A549 (cell line): ENCODE data around the gene FUT8. TPM values are rescaled to one million over a fixed set of nuclear protein-coding genes. Genes with fewer than 3 reads are reported as not detected.

ENCODE experiments used
- ATAC-seq, 2 experiments: fragments of 200-7000 bp in 1 of 2; fragments of >200 bp in 1 of 2; cut with Nextera tagmentation in 1 of 2; cut with Tn5 transposase in 1 of 2; 3 replicates each; pipeline versions ENCODE4 v1.8.0 to v1.9.1; 2018 to 2020; ENCODE audit warnings: mild to moderate bottlenecking in 1 of 2, moderate library complexity in 1 of 2
- CTCF ChIA-PET: fragments of 300-600 bp; sonication (Branson Sonifier 250); formaldehyde crosslinking; extraction: SDS; loops from one replicate; lab custom pipeline; 2021; ENCODE audit warnings: antibody characterized with exemption, inconsistent platforms; lab: Yijun Ruan, JAX
- POLR2A ChIA-PET: fragments of 350-600 bp; formaldehyde crosslinking; extraction: SDS; loops from one replicate; lab custom pipeline; 2021; ENCODE audit warnings: antibody characterized with exemption, inconsistent platforms; lab: Yijun Ruan, JAX
- DNase-seq, 2 experiments: peaks; one replicate each; pipeline versions ENCODE4 v3.0.0 to v3.0.0-alpha.2; 2011 to 2016; ENCODE audit warnings: low read depth in 1 of 2, low spot score in 1 of 2
- FAIRE-seq: peaks from 2 replicates; lab custom pipeline; 2011; peaks lifted over from hg19 to GRCh38; lab: Jason Lieb, UNC
- H3K27ac ChIP-seq, 2 experiments: fragments of >200 bp; sonication (Bioruptor Twin); formaldehyde crosslinking; 3 replicates each; pipeline ENCODE4 v1.5.1; 2016 to 2017
- H3K4me1 ChIP-seq: fragments of >200 bp; sonication (Bioruptor Twin); formaldehyde crosslinking; 3 replicates; pipeline ENCODE4 v1.6.1; 2016
- H3K4me2 ChIP-seq: fragments of >200 bp; sonication (Bioruptor Twin); formaldehyde crosslinking; 3 replicates; pipeline ENCODE4 v1.6.1; 2016
- H3K4me3 ChIP-seq: fragments of >200 bp; sonication (Bioruptor Twin); formaldehyde crosslinking; 3 replicates; pipeline ENCODE4 v1.5.1; 2016
- H3K9me3 ChIP-seq: fragments of >200 bp; sonication (Bioruptor Twin); formaldehyde crosslinking; 3 replicates; pipeline ENCODE4 v1.6.1; 2016
- CBX8 ChIP-seq: fragments of 200-600 bp; sonication (generic); IDR thresholded peaks from 2 replicates; pipeline ENCODE4 v1.6.1; 2016
- CHD2 ChIP-seq: fragments of 150-350 bp; IDR thresholded peaks from 2 replicates; pipeline ENCODE4 v1.6.1; 2014; ENCODE audit warnings: low read length; ENCODE audit not compliant: partially characterized antibody
- ELK1 ChIP-seq: fragments of 150-350 bp; IDR thresholded peaks from 2 replicates; pipeline ENCODE4 v1.6.1; 2014; ENCODE audit warnings: low read depth, mild to moderate bottlenecking, low read length
- FOSL2 ChIP-seq, 2 experiments: fragments of 450-650 bp in 1 of 2; fragments of >200 bp in 1 of 2; sonication (Bioruptor Twin) in 1 of 2; formaldehyde crosslinking; IDR thresholded peaks; 2 replicates each; pipeline versions ENCODE4 v1.5.0 to v1.6.1; 2016 to 2020; ENCODE audit warnings: mild to moderate bottlenecking in 1 of 2, moderate library complexity in 1 of 2
- FOXS1 ChIP-seq: fragments of 250-450 bp; sonication (Bioruptor Pico); IDR thresholded peaks from 2 replicates; pipeline ENCODE4 v1.5.0; 2020; ENCODE audit warnings: mild to moderate bottlenecking, moderate library complexity
- GATA3 ChIP-seq: IDR thresholded peaks from 2 replicates; pipeline ENCODE4 v1.6.1; 2012; ENCODE audit warnings: borderline replicate concordance
- HES2 ChIP-seq: fragments of >200 bp; sonication (Bioruptor Twin); formaldehyde crosslinking; IDR thresholded peaks from 2 replicates; pipeline ENCODE4 v1.6.1; 2016
- HOXB13 ChIP-seq: fragments of 250-450 bp; sonication (Bioruptor Pico); IDR thresholded peaks from 2 replicates; pipeline ENCODE4 v1.5.0; 2020; ENCODE audit warnings: low read depth, mild to moderate bottlenecking, moderate library complexity
- HOXB5 ChIP-seq: fragments of 250-450 bp; sonication (Bioruptor Pico); IDR thresholded peaks from 2 replicates; pipeline ENCODE4 v1.5.0; 2020; ENCODE audit warnings: mild to moderate bottlenecking, moderate library complexity
- JUNB ChIP-seq: fragments of >200 bp; sonication (Bioruptor Twin); formaldehyde crosslinking; IDR thresholded peaks from 2 replicates; pipeline ENCODE4 v1.6.1; 2016
- KDM1A ChIP-seq: fragments of 200-600 bp; sonication (generic); IDR thresholded peaks from 2 replicates; pipeline ENCODE4 v1.6.1; 2016; ENCODE audit warnings: low read depth, mild to moderate bottlenecking
- MAZ ChIP-seq: fragments of 150-350 bp; IDR thresholded peaks from 2 replicates; pipeline ENCODE4 v1.6.1; 2014; ENCODE audit warnings: antibody characterized with exemption, low read depth, low read length, borderline replicate concordance
- PHF8 ChIP-seq: fragments of 200-600 bp; sonication (generic); IDR thresholded peaks from 2 replicates; pipeline ENCODE4 v1.6.1; 2016; ENCODE audit warnings: low read depth, mild to moderate bottlenecking, antibody characterized with exemption, moderate library complexity, borderline replicate concordance
- RCOR1 ChIP-seq: fragments of 150-350 bp; IDR thresholded peaks from 2 replicates; pipeline ENCODE4 v1.6.1; 2014; ENCODE audit warnings: antibody characterized with exemption, low read length, low read depth
- REST ChIP-seq: fragments of 200-600 bp; sonication (generic); IDR thresholded peaks from 2 replicates; pipeline ENCODE4 v1.6.1; 2016; ENCODE audit warnings: antibody characterized with exemption, mild to moderate bottlenecking, moderate library complexity
- ZNF302 ChIP-seq: fragments of 250-450 bp; sonication (Bioruptor Pico); IDR thresholded peaks from 2 replicates; pipeline ENCODE4 v1.9.0; 2021; ENCODE audit warnings: inconsistent platforms, mild to moderate bottlenecking, moderate library complexity
- WGBS: methylation state at CpG from one replicate; pipeline ENCODE4 v1.1.6; 2017; ENCODE audit errors: missing lambda C conversion rate; 5-methylcytosine and 5-hydroxymethylcytosine counted together
- polyA plus RNA-seq, 4 experiments: library from polyadenylated mRNA; depleted of rRNA in 3 of 4; stranded (reverse); fragments of >200 nt; fragmentation: RNase III in 1 of 4; extraction: RNeasy Plus Mini Kit Qiagen cat#74134 plus additional on column Dnase treatment in 1 of 4; gene quantifications; 2 replicates in 3 of 4; 3 replicates in 1 of 4; pipeline ENCODE4 v1.2.3, GENCODE V29; 2011 to 2017

Gene FUT8
- polyA plus RNA-seq, 2 of the 4 experiments (the other 2 are of a cell fraction), result 20.3 to 22.9 TPM

GRCh38 chr14:65496178-65496993, 83.9 kb downstream of the FUT8 start:
- no peaks in the 10 kb centered on the region for H3K4me1 ChIP-seq
- CTCF ChIA-PET, result no interaction called here
- H3K4me2 ChIP-seq, result no peak overlapping the region
- FAIRE-seq (no peak), ATAC-seq (peak in 1 of 2 experiments; percentile 34; a peak in 1 of 6 replicates), DNase-seq (peak in 1 of 2 experiments; percentile 24)
- POLR2A ChIA-PET, result no interaction called here
- no peak for TF ChIP-seq RCOR1
- no peak overlapping the region for H3K4me3 ChIP-seq
- WGBS, result 85% methylated on average over 6 of the region's 6 CpGs
- no peak overlapping the region for H3K27ac ChIP-seq
- H3K9me3 ChIP-seq, result no peaks in the 10 kb centered on the region

DNA sequence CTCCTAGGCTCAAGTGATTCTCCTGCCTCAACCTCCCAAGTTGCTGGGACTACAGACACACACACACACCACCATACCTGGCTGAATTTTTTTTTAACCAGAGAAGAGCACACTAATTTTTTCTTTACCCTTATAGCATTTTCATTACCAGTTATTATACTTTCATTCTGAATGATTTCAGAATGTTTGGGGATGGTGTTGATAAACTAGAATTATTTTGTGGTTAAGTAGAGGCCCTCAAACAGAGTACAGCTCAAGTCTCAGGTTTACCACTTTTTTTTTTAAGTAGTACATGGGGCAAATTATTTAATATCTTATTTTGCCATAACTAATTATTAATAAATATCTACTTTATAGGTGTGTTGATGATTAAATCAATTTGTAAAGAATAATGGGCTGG, 86.6 kb downstream of the FUT8 start:
- TF ChIP-seq HOXB5 (CRISPR knock-in tag) (no peak), CBX8 (no peak), JUNB (no peak), HES2 (no peak), FOXS1 (CRISPR knock-in tag) (no peak), REST (no peak), GATA3 (no peak), ZNF302 (no peak)
- ATAC-seq (no peak), DNase-seq (no peak), FAIRE-seq (no peak)
- CTCF ChIA-PET, result no interaction called here
- Histone ChIP-seq H3K4me3 (no peak overlapping the region), H3K4me2 (no peak overlapping the region), H3K27ac (no peak overlapping the region), H3K9me3 (no peaks in the 10 kb centered on the region), H3K4me1 (peaks cover 6% of the 10 kb centered on the region; the same call in 1 of the 3 replicates)
- POLR2A ChIA-PET, result no interaction called here

DNA sequence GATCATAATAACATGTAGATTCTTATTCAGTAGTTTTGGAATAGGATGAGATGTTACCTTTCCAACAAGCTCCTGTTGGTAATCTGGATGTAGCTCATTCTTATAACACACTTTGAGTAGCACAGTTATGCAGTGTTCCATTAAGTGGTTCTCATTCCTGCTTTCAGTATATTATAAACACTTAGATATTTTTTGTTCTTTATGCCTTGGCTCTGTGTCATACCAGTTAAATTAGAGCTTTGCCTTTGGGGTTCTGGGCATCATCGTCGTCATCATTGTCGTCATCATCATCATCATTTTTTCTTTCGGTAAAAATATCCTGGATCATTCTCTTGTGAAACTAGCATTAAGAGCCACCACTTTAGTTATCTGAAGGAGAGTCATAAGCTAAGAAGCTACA, 87.5 kb downstream of the FUT8 start:
- Histone ChIP-seq H3K4me1 (peaks cover 6% of the 10 kb centered on the region; the same call in 1 of the 3 replicates), H3K27ac (no peak overlapping the region), H3K9me3 (no peaks in the 10 kb centered on the region), H3K4me3 (no peak overlapping the region), H3K4me2 (no peak overlapping the region)
- POLR2A ChIA-PET, result no interaction called here
- TF ChIP-seq MAZ (no peak), CBX8 (no peak), CHD2 (no peak), FOSL2 (IDR thresholded peaks at IDR 0.05) (no peak), FOSL2 (CRISPR knock-in tag; IDR thresholded peaks at IDR 0.05) (no peak), HOXB13 (CRISPR knock-in tag) (no peak), KDM1A (no peak), ELK1 (no peak), HOXB5 (CRISPR knock-in tag) (no peak), PHF8 (no peak)
- FAIRE-seq (no peak), ATAC-seq (no peak), DNase-seq (no peak)
- 96% methylated on average over 4 of the region's 4 CpGs for WGBS
- CTCF ChIA-PET, result no interaction called here
